Measurements from ENCODE around the gene MTMR12. TPM values are rescaled to one million over a fixed set of nuclear protein-coding genes. Genes with fewer than 3 reads are reported as not detected.
"Not testable (repeated sequence)": the region's sequence is repeated elsewhere in the genome, so short reads cannot be mapped to it uniquely, and the experiment has no call there.

Gene MTMR12
- total RNA-seq, 2 experiments from 2014 or later = 28.6 to 29.6 TPM

GRCh38 chr5:32320576-32320975, 7.8 kb upstream of the MTMR12 start:
- Mint-ChIP-seq H3K27me3 (no peaks in the 10 kb centered on the region), H3K9me3 (peaks cover 6% of the 10 kb centered on the region), H3K36me3 (ENCODE audit: low read depth) (peaks cover 5% of the 10 kb centered on the region), H3K4me1 (no peaks in the 10 kb centered on the region), H3K4me3 (no peak overlapping the region), H3K27ac (no peak overlapping the region)
- POLR2A ChIA-PET = no interaction called here
- CTCF ChIA-PET = interaction anchor here (1.6 kb wide), 1 partner anchor 9 kb away, joined by 8 read pairs; no protein-coding TSS in a partner anchor
- DNase-seq = no peak

GRCh38 chr5:32319926-32320543, 7.3 kb upstream of the MTMR12 start:
- ChIA-PET POLR2A (no interaction called here), CTCF (interaction anchor here (1.6 kb wide), 1 partner anchor 10 kb away, joined by 8 read pairs; no protein-coding TSS in a partner anchor)
- Mint-ChIP-seq H3K4me3 (no peak overlapping the region), H3K36me3 (ENCODE audit: low read depth) (peaks cover 5% of the 10 kb centered on the region), H3K27ac (no peak overlapping the region), H3K27me3 (no peaks in the 10 kb centered on the region), H3K9me3 (peaks cover 6% of the 10 kb centered on the region), H3K4me1 (no peaks in the 10 kb centered on the region)
- no peak for DNase-seq

GRCh38 chr5:32319392-32319791, 6.7 kb upstream of the MTMR12 start:
- Mint-ChIP-seq H3K27me3 (no peaks in the 10 kb centered on the region), H3K4me1 (peaks cover under 1% of the 10 kb centered on the region), H3K9me3 (peaks cover 6% of the 10 kb centered on the region), H3K4me3 (no peak overlapping the region), H3K27ac (no peak overlapping the region), H3K36me3 (ENCODE audit: low read depth) (peaks cover 5% of the 10 kb centered on the region)
- DNase-seq = no peak
- ChIA-PET POLR2A (no interaction called here), CTCF (interaction anchor here (1.6 kb wide), 1 partner anchor 11 kb away, joined by 8 read pairs; no protein-coding TSS in a partner anchor)

- Mint-ChIP-seq H3K9me3 (peaks cover 6% of the 10 kb centered on the region), H3K36me3 (ENCODE audit: low read depth) (peaks cover 6% of the 10 kb centered on the region), H3K27ac (no peak overlapping the region), H3K4me3 (no peak overlapping the region), H3K4me1 (peaks cover 6% of the 10 kb centered on the region), H3K27me3 (no peaks in the 10 kb centered on the region)
- ChIA-PET POLR2A (no interaction called here), CTCF (no interaction called here)
- DNase-seq = no peak
These were observed 4.3 kb upstream of the MTMR12 start for GRCh38 chr5:32317041-32317440.

- Mint-ChIP-seq H3K4me3 (no peak overlapping the region), H3K27ac (peak overlapping the region; percentile 50), H3K27me3 (no peaks in the 10 kb centered on the region), H3K36me3 (ENCODE audit: low read depth) (peaks cover 7% of the 10 kb centered on the region), H3K9me3 (no peaks in the 10 kb centered on the region), H3K4me1 (peaks cover 20% of the 10 kb centered on the region)
- ChIA-PET POLR2A (interaction anchor here (1.2 kb wide), 1 partner anchor 143 kb away, joined by 3 read pairs; no protein-coding TSS in a partner anchor), CTCF (interaction anchor here (0.6 to 1.0 kb wide), 2 partner anchors 114 to 223 kb away, joined by 3 to 4 read pairs; no protein-coding TSS in a partner anchor)
- DNase-seq = no peak
These were observed 2.7 kb upstream of the MTMR12 start for GRCh38 chr5:32315221-32316014.

- H3K36me3 Mint-ChIP-seq (ENCODE audit: low read depth) = peaks cover 14% of the 10 kb centered on the region
- no peaks in the 10 kb centered on the region for H3K27me3 Mint-ChIP-seq
- no peaks in the 10 kb centered on the region for H3K9me3 Mint-ChIP-seq
- H3K4me3 Mint-ChIP-seq = peak overlapping the region; percentile 35
- no peak for DNase-seq
- POLR2A ChIA-PET = interaction anchor here (1.2 kb wide), 1 partner anchor 142 kb away, joined by 3 read pairs; no protein-coding TSS in a partner anchor
- peaks cover 26% of the 10 kb centered on the region for H3K4me1 Mint-ChIP-seq
- CTCF ChIA-PET = interaction anchor here (0.6 to 1.0 kb wide), 3 partner anchors 82 to 223 kb away, joined by 3 to 4 read pairs (median 3); no protein-coding TSS in a partner anchor
- H3K27ac Mint-ChIP-seq = peak overlapping the region; percentile 38
These were observed 1.9 kb upstream of the MTMR12 start for GRCh38 chr5:32314658-32315057.

- H3K27me3 Mint-ChIP-seq, DNase-seq, H3K9me3 Mint-ChIP-seq: not testable (repeated sequence)
- ChIA-PET POLR2A (interaction anchor here (0.8 to 1.2 kb wide), 3 partner anchors 16 to 141 kb away, joined by 3 read pairs; no protein-coding TSS in a partner anchor), CTCF (interaction anchor here (1.0 to 1.5 kb wide), 3 partner anchors 82 to 276 kb away, joined by 3 to 4 read pairs (median 3); partner anchors contain the start of gene GOLPH3)
- Mint-ChIP-seq H3K27ac (peak overlapping the region; percentile 38), H3K4me3 (peak overlapping the region; percentile 35), H3K36me3 (ENCODE audit: low read depth) (peaks cover 19% of the 10 kb centered on the region), H3K4me1 (peaks cover 32% of the 10 kb centered on the region)
These were observed 1.4 kb upstream of the MTMR12 start for GRCh38 chr5:32314152-32314488.

- DNase-seq = peak; percentile 62
- peak overlapping the region; percentile 86 for H3K27ac Mint-ChIP-seq
- peak overlapping the region; percentile 92 for H3K4me3 Mint-ChIP-seq
- peaks cover 43% of the 10 kb centered on the region for H3K4me1 Mint-ChIP-seq
- H3K36me3 Mint-ChIP-seq (ENCODE audit: low read depth) = peaks cover 32% of the 10 kb centered on the region
- H3K9me3 Mint-ChIP-seq = no peaks in the 10 kb centered on the region
- ChIA-PET CTCF (interaction anchor here (0.5 kb wide), 1 partner anchor 279 kb away, joined by 3 read pairs; no protein-coding TSS in a partner anchor), POLR2A (interaction anchor here (1.0 to 2.6 kb wide), 6 partner anchors 18 to 273 kb away, joined by 3 to 21 read pairs (median 5); partner anchors contain the start of gene GOLPH3)
- H3K27me3 Mint-ChIP-seq = no peaks in the 10 kb centered on the region
These were observed 543 bp downstream of the MTMR12 start for GRCh38 chr5:32312197-32312594.

GRCh38 chr5:32311404-32312196, 1.1 kb downstream of the MTMR12 start:
- CTCF ChIA-PET = interaction anchor here (0.5 kb wide), 1 partner anchor 278 kb away, joined by 3 read pairs; no protein-coding TSS in a partner anchor
- peaks cover 43% of the 10 kb centered on the region for H3K4me1 Mint-ChIP-seq
- H3K36me3 Mint-ChIP-seq (ENCODE audit: low read depth) = peaks cover 32% of the 10 kb centered on the region
- peak overlapping the region; percentile 92 for H3K4me3 Mint-ChIP-seq
- POLR2A ChIA-PET = interaction anchor here (1.4 to 2.6 kb wide), 2 partner anchors 17 to 138 kb away, joined by 3 to 21 read pairs; partner anchors contain the start of gene GOLPH3
- DNase-seq = no peak
- H3K9me3 Mint-ChIP-seq = no peaks in the 10 kb centered on the region
- H3K27ac Mint-ChIP-seq = peak overlapping the region; percentile 86
- H3K27me3 Mint-ChIP-seq = no peaks in the 10 kb centered on the region

GRCh38 chr5:32309761-32310160, 3.0 kb downstream of the MTMR12 start:
- CTCF ChIA-PET = interaction anchor here (1.1 kb wide), 1 partner anchor 78 kb away, joined by 4 read pairs; no protein-coding TSS in a partner anchor
- no peak for DNase-seq
- POLR2A ChIA-PET = no interaction called here
- H3K4me1 Mint-ChIP-seq = peaks cover 49% of the 10 kb centered on the region
- H3K36me3 Mint-ChIP-seq (ENCODE audit: low read depth) = peaks cover 33% of the 10 kb centered on the region
- no peak overlapping the region for H3K4me3 Mint-ChIP-seq
- H3K27me3 Mint-ChIP-seq = no peaks in the 10 kb centered on the region
- no peak overlapping the region for H3K27ac Mint-ChIP-seq
- no peaks in the 10 kb centered on the region for H3K9me3 Mint-ChIP-seq

GRCh38 chr5:32308946-32309345, 3.8 kb downstream of the MTMR12 start:
- ChIA-PET CTCF (interaction anchor here (1.1 kb wide), 1 partner anchor 77 kb away, joined by 4 read pairs; no protein-coding TSS in a partner anchor), POLR2A (no interaction called here)
- Mint-ChIP-seq H3K4me1 (peaks cover 51% of the 10 kb centered on the region), H3K9me3 (no peaks in the 10 kb centered on the region), H3K27ac (no peak overlapping the region), H3K4me3 (no peak overlapping the region), H3K27me3 (no peaks in the 10 kb centered on the region), H3K36me3 (ENCODE audit: low read depth) (peaks cover 37% of the 10 kb centered on the region)
- DNase-seq = no peak

GRCh38 chr5:32307769-32308194, 5.0 kb downstream of the MTMR12 start:
- POLR2A ChIA-PET = no interaction called here
- no peak for DNase-seq
- no peaks in the 10 kb centered on the region for H3K9me3 Mint-ChIP-seq
- no peak overlapping the region for H3K4me3 Mint-ChIP-seq
- no peak overlapping the region for H3K27ac Mint-ChIP-seq
- CTCF ChIA-PET = interaction anchor here (0.7 to 2.4 kb wide), 3 partner anchors 22 to 78 kb away, joined by 3 to 7 read pairs (median 3); no protein-coding TSS in a partner anchor
- H3K27me3 Mint-ChIP-seq = no peaks in the 10 kb centered on the region
- H3K36me3 Mint-ChIP-seq (ENCODE audit: low read depth) = peaks cover 41% of the 10 kb centered on the region
- peaks cover 57% of the 10 kb centered on the region for H3K4me1 Mint-ChIP-seq

All from activated CD4-positive, alpha-beta memory T cell treated with anti-CD3 and anti-CD28 coated beads, Interleukin-2, amount 10 ng/mL, durations not matched to agents 7 days and 5 days (primary cell).